AG09309 (cell line): ENCODE results near the gene XPO5.
A peak's percentile ranks its signal among the peaks of the same experiment; 100 is the strongest.

Source experiments
- DNase-seq: peaks from one replicate; pipeline ENCODE4 v3.0.0-alpha.2; 2010; ENCODE audit warnings: low read depth
- H3K4me3 ChIP-seq: 2 replicates; pipeline ENCODE4 v1.5.1; 2011; ENCODE audit warnings: mild to moderate bottlenecking, low read depth, low read length, moderate library complexity; ENCODE audit not compliant: control insufficient read depth
- TF ChIP-seq, protein P1 (sequence below): IDR thresholded peaks from 2 replicates; pipeline ENCODE4 v1.5.1; 2011; ENCODE audit warnings: mild to moderate bottlenecking, low read depth, low read length, inconsistent platforms; ENCODE audit not compliant: insufficient read depth, control insufficient read depth; ENCODE audit errors: missing control alignments

The XPO5 gene

DNA sequence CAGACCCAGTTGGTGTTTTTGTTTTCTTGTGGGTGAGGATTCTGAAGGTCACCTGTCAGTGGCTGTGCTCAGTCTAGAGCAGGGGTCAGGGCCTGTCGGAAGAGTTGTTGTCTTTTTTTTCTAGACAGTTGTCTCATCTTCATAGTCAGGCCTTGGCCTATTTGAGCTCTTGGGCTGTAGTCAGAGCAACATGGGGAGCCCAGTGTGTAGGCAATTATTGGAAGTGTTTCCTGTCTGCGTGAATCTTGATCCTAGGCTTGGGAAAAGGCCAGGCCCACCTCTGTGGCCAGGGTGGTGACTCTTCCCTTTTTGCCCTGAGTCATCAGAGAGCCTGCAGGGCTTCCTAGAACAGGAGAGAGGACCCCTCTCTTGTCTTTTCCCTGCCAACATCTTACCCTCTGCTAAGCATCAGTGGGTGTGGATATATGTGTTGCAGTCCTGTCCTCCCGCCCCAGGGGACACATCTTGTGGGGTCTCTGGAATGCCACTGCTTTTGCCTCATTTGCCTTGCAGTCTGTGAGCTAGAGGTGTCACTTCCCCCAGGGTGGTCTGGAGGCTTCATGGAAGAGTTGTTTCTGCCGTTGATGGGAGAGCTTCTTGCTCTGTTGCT is 87.1 kb downstream of the XPO5 start:
- TF ChIP-seq, protein P1, sequence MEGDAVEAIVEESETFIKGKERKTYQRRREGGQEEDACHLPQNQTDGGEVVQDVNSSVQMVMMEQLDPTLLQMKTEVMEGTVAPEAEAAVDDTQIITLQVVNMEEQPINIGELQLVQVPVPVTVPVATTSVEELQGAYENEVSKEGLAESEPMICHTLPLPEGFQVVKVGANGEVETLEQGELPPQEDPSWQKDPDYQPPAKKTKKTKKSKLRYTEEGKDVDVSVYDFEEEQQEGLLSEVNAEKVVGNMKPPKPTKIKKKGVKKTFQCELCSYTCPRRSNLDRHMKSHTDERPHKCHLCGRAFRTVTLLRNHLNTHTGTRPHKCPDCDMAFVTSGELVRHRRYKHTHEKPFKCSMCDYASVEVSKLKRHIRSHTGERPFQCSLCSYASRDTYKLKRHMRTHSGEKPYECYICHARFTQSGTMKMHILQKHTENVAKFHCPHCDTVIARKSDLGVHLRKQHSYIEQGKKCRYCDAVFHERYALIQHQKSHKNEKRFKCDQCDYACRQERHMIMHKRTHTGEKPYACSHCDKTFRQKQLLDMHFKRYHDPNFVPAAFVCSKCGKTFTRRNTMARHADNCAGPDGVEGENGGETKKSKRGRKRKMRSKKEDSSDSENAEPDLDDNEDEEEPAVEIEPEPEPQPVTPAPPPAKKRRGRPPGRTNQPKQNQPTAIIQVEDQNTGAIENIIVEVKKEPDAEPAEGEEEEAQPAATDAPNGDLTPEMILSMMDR: no peak
- H3K4me3 ChIP-seq: no peak overlapping the region
- DNase-seq: no peak

DNA sequence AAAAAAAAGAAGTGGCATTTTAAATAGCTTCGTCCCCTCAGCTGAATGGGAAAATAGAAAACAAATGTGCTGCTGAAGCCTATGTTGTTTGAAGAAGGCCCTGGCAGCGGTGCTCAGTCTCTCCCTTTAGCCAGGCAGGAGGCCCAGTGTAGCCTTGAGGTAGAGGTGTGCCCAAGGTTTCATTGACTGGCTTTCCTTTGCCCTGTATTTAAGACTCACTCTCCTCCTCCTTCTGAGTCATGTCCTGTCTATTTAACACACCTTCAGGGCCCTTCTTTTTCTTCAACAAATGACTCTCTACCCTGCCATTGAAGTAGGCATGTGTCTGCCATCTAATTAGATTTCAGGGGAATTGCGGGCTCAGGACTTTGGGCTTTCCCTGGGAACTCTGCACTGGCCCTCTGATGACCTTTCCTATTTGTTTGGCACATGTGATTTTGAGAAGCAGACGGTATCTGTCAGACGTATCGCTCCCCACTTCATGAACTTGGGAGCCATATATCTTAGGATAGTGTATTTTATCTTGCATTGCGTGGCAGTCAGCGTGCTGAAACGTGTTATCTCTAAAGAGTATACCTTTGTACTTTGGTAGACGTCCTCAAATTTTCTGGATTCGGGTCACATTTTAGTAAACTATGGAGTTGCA is 94.1 kb downstream of the XPO5 start:
- no peak for DNase-seq
- H3K4me3 ChIP-seq: no peak overlapping the region
- TF ChIP-seq, protein P1: no peak

DNA sequence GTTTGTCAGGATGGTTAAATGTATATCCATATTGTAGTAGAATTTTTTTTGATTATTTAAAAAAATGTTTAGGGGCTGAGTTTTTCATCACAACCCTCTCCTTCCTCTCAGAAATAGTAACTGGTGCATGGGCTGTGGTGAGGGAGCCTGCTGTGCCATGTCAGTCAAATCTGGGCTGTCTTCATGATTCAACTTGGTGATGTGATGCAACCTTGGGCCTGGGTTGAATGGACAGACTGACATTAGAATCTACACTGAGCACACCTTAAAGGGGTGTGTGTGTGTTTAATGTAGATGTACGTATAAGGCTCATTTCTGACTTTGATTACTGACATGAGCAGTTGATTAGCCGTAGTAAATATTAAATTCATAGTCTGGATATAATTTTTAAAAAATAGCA is 94.8 kb downstream of the XPO5 start:
- no peak for DNase-seq
- H3K4me3 ChIP-seq: no peak overlapping the region
- TF ChIP-seq, protein P1: no peak

DNA sequence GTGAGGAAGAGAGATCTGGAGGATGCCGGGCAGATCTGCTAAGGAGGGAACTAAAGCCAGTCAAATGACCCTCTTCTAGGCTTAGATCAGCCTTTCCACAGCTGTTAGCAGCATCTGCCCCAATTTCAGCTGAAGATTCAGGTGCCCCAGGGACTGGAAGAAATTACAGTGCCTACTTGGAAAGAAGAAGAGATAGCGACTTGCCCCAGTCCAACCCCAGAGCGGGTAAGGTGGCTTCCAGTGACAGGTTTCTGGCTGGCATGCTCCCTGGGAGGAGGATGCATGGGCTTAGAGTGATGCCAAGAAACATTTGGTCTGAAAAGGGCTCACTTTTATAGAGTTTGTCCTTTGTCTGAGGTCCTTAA is 97.8 kb downstream of the XPO5 start:
- DNase-seq: no peak
- TF ChIP-seq, protein P1: no peak
- H3K4me3 ChIP-seq: peak overlapping the region; percentile 94

DNA sequence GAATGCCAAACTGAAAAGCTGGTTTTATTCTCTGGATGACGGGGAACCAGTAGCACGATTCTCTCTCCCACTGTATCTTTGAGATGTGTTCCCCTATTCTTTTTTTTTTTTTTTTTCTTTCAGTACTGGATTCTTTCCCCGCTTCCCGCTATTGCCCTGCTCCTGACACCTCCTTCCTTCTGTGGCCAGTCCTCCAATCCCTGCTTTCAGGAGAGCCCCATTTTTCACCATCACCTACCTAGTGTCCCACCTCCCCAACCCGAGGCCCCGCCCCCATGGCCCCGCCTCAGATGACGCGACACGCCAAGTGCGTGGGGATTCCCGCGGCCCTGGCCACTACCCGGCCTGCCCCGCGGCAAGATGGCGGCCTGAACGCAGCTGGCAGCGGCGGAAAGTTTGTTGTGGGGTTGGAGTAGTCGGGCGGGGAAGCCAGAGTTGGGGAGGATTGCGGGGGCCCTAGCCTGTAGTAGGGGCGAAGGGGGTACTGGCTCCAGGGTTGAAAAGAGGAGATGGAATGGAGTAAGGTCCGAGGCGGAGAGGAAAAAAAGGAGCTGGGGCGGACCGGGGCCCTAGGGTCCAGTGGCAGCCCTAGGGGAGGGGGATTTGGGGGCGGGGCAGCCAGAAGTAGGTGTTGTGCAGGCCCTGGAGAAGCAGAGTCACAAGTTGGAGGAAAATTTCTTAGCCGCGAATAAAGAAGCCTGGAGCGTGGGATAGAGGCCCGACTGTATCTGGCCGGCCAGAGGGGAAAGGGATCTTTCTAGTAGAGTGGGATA is 98.4 kb downstream of the XPO5 start, which contains the start of gene TJAP1:
Gene TJAP1 (plus strand): TSS at position 336 of the 773 bp plus-strand sequence. CDS start 21,432 bp downstream, outside the sequence.
- TF ChIP-seq, protein P1: no peak

DNA sequence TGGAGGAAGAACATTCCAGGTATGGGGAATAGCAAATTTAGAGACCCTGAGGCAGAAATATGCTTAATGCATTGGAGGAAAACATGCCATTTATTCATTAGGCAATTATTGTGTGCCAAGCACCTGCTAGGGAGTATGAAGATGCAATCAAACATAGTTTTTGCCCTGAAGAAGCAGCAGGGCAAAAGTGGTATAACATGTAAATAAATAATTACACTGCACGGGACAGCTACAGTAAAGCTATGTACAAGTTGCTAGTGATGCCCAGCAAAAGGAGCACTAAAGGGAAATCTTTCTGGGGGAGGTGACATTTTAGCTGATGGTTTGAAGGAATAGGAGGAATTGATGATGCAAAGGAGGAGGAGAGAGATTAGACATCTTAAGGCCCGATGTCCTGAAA is 99.1 kb downstream of the XPO5 start:
- DNase-seq: no peak
- TF ChIP-seq, protein P1: no peak

More for the DNA sequence above, 98.4 kb downstream of the XPO5 start, which contains the start of gene TJAP1:
- no peak for DNase-seq
- peak within 1 kb of the TSS; percentile 94 for H3K4me3 ChIP-seq

More for the DNA sequence above, 99.1 kb downstream of the XPO5 start:
- H3K4me3 ChIP-seq: no peak overlapping the region
